Ramos (cell line): ENCODE results near the gene NFE2.
"Not testable (repeated sequence)": the region's sequence is repeated elsewhere in the genome, so short reads cannot be mapped to it uniquely, and the experiment has no call there.

ENCODE experiments used
- in situ Hi-C: fragments of 300-500 bp; cut with MboI; formaldehyde crosslinking; loops from one replicate; pipeline ENCODE4 v1.14.3; 2022; ENCODE audit warnings: low sequenced_read_pairs; ENCODE audit not compliant: unreplicated experiment

Gene NFE2

GRCh38 chr12:54285150-54286041 lies 15.4 kb downstream of the NFE2 start:
- in situ Hi-C loops: no loop called here

- in situ Hi-C loops: not testable (repeated sequence)
Measured at GRCh38 chr12:54284070-54284780, 16.6 kb downstream of the NFE2 start.

- in situ Hi-C loops: no loop called here
Measured at GRCh38 chr12:54282949-54283593, 17.7 kb downstream of the NFE2 start.

- in situ Hi-C loops: not testable (repeated sequence)
Measured at GRCh38 chr12:54281694-54282093, 19.1 kb downstream of the NFE2 start.

GRCh38 chr12:54281261-54281638 lies 19.6 kb downstream of the NFE2 start:
- in situ Hi-C loops: not testable (repeated sequence)

- in situ Hi-C loops: no loop called here
Measured at GRCh38 chr12:54280468-54281260, 20.2 kb downstream of the NFE2 start, which contains the start of gene HNRNPA1. Gene HNRNPA1 (plus strand): TSS chr12:54280726. CDS start chr12:54280808, 82 bp downstream.

- in situ Hi-C loops: no loop called here
Measured at GRCh38 chr12:54279632-54280467, 21.0 kb downstream of the NFE2 start, which contains the start of gene CBX5. Gene CBX5 (minus strand): TSS chr12:54280122. CDS start chr12:54257650, 22,472 bp downstream.

GRCh38 chr12:54279227-54279631 lies 21.6 kb downstream of the NFE2 start:
- in situ Hi-C loops: no loop called here

GRCh38 chr12:54277823-54278276 lies 23.0 kb downstream of the NFE2 start:
- in situ Hi-C loops: no loop called here

- in situ Hi-C loops: no loop called here
Measured at GRCh38 chr12:54276368-54276767, 24.4 kb downstream of the NFE2 start.

GRCh38 chr12:54273981-54274380 lies 26.8 kb downstream of the NFE2 start:
- in situ Hi-C loops: no loop called here

- in situ Hi-C loops: no loop called here
Measured at GRCh38 chr12:54272214-54272613, 28.6 kb downstream of the NFE2 start.

- in situ Hi-C loops: no loop called here
Measured at GRCh38 chr12:54270345-54270744, 30.5 kb downstream of the NFE2 start.

- in situ Hi-C loops: no loop called here
Measured at GRCh38 chr12:54266852-54267251, 34.0 kb downstream of the NFE2 start.

GRCh38 chr12:54265364-54265812 lies 35.4 kb downstream of the NFE2 start:
- in situ Hi-C loops: no loop called here

- in situ Hi-C loops: no loop called here
Measured at GRCh38 chr12:54262403-54262925, 38.4 kb downstream of the NFE2 start.

GRCh38 chr12:54261815-54262402 lies 38.9 kb downstream of the NFE2 start:
- in situ Hi-C loops: no loop called here
